Adrenal gland (tissue), 12 donors: ENCODE results near the gene SIRPD. TPM values are rescaled to one million over a fixed set of nuclear protein-coding genes. Genes with fewer than 3 reads are reported as not detected.

ENCODE experiments used
- DNase-seq, 7 donors: peaks; one replicate each; pipeline ENCODE4 v3.0.0-alpha.2; 2019 to 2020
- H3K27ac ChIP-seq, 5 donors: fragments of 200-600 bp; sonication (generic) in 4 of 5; 1 replicate in 3 of 5; 2 replicates in 2 of 5; pipeline versions ENCODE4 v1.5.1 to v1.8.0; 2016 to 2020; ENCODE audit warnings: mild to moderate bottlenecking in 1 of 5
- H3K27me3 ChIP-seq: fragments of 200-600 bp; 2 replicates; pipeline ENCODE4 v1.8.0; 2021
- H3K36me3 ChIP-seq, 2 donors: fragments of 200-600 bp; replicated peaks in 1 of 2; 1 replicate in 1 of 2; 2 replicates in 1 of 2; pipeline versions ENCODE4 v1.5.1 to v1.8.0; 2018 to 2022
- H3K4me1 ChIP-seq, 2 donors: fragments of 200-600 bp; replicated peaks in 1 of 2; 1 replicate in 1 of 2; 2 replicates in 1 of 2; pipeline versions ENCODE4 v1.5.1 to v1.8.0; 2018 to 2021
- H3K4me3 ChIP-seq, 4 donors: fragments of 200-600 bp; sonication (generic) in 3 of 4; one replicate each; pipeline ENCODE4 v1.5.1; 2016 to 2018
- H3K9me3 ChIP-seq, 3 donors: fragments of 200-600 bp; sonication (generic) in 1 of 3; replicated peaks in 1 of 3; 1 replicate in 2 of 3; 2 replicates in 1 of 3; pipeline versions ENCODE4 v1.5.1 to v1.8.0; 2016 to 2021
- CTCF ChIP-seq, 6 experiments: fragments of 450-650 bp in 4 of 6; fragments of 200-600 bp in 2 of 6; sonication (generic) in 1 of 6; IDR thresholded peaks; 1 replicate in 5 of 6; 2 replicates in 1 of 6; pipeline versions ENCODE4 v1.5.1 to v1.8.0; 2016 to 2021; ENCODE audit warnings: antibody characterized with exemption in 6 of 6, mild to moderate bottlenecking in 2 of 6, moderate library complexity in 1 of 6
- POLR2A ChIP-seq, 2 donors: fragments of 450-650 bp; IDR thresholded peaks; one replicate each; pipeline ENCODE4 v1.6.1; 2017; ENCODE audit warnings: antibody characterized with exemption in 2 of 2, mild to moderate bottlenecking in 2 of 2, moderate library complexity in 1 of 2
- WGBS, 4 donors: extraction: QIAGEN DNeasy Blood & Tissue Kit in 2 of 4; methylation state at CpG; one replicate each; pipeline versions ENCODE4 v1.1.5 to v1.1.7; 2013 to 2017; 5-methylcytosine and 5-hydroxymethylcytosine counted together
- intact Hi-C, 2 donors: fragments of 100-400 bp; cut with DNase I; formaldehyde crosslinking; loops; one replicate each; pipeline versions ENCODE4 v1.14.1 to v1.15.0; 2022 to 2023
- polyA plus RNA-seq, 3 donors: library from polyadenylated mRNA; stranded (reverse); fragments of 200-250 nt in 2 of 3; fragments of 350-450 nt in 1 of 3; fragmentation: Illumina TruSeq in 1 of 3; extraction: RNeasy Lipid Tissue Mini Kit (QIAGEN cat#74804) in 1 of 3; gene quantifications; one replicate each; pipeline ENCODE4 v1.2.3, GENCODE V29; 2013 to 2014
- total RNA-seq, 9 donors: library from RNA; depleted of rRNA in 4 of 9; stranded (reverse); fragments of >200 nt in 4 of 9; fragments of 120-200 nt in 1 of 9; fragmentation: NEBNext Ultra II Directional in 1 of 9; extraction: Animal tissue kit (Norgen Biotek cat#: 25700) in 1 of 9; gene quantifications; one replicate each; pipeline versions ENCODE4 v1.1.0 to v1.2.4, GENCODE V29; 2013 to 2023
- donor health status: healthy with polysubstance abuse.
- donor health status: Bipolar disorder and iron deficiency.
- donor health status: DM: yes; HTN: yes; CAD: no.
- donor health status: DM: no; HTN: no; CAD: no.
- donor health status: DM: no; HTN: no; CAD: no.
- donor health status: DM: yes; HTN: yes; CAD: no.

SIRPD gene
- total and polyA plus RNA-seq, 12 donors = 0.43 to 3.3 (median 1.5) TPM; not detected in 9

GRCh38 chr20:1508574-1508973 lies 48.9 kb downstream of the SIRPD start:
- Histone ChIP-seq H3K36me3 (no peaks in the 10 kb centered on the region), H3K4me1 (no peaks in the 10 kb centered on the region), H3K9me3 (no peaks in the 10 kb centered on the region), H3K27ac (no peak overlapping the region), H3K27me3 (no peaks in the 10 kb centered on the region), H3K4me3 (no peak overlapping the region)
- no peak for TF ChIP-seq CTCF (IDR thresholded peaks at IDR 0.05)
- TF ChIP-seq POLR2A (IDR thresholded peaks at IDR 0.05) = no peak
- intact Hi-C loops = no loop called here
- no peak for DNase-seq

GRCh38 chr20:1507276-1507675 lies 50.2 kb downstream of the SIRPD start:
- H3K27me3 ChIP-seq = no peaks in the 10 kb centered on the region
- no peak overlapping the region for H3K27ac ChIP-seq
- intact Hi-C loops = no loop called here
- no peaks in the 10 kb centered on the region for H3K9me3 ChIP-seq
- 57 to 70% (median 61%) methylated on average over 3 of the region's 3 CpGs for WGBS, 4 donors
- TF ChIP-seq CTCF (IDR thresholded peaks at IDR 0.05) (no peak), POLR2A (IDR thresholded peaks at IDR 0.05) (no peak)
- no peak for DNase-seq
- no peaks in the 10 kb centered on the region for H3K4me1 ChIP-seq
- H3K36me3 ChIP-seq = no peaks in the 10 kb centered on the region
- H3K4me3 ChIP-seq = no peak overlapping the region

- intact Hi-C loops = no loop called here
- Histone ChIP-seq H3K27me3 (peaks cover 1% of the 10 kb centered on the region), H3K4me3 (no peak overlapping the region), H3K27ac (no peak overlapping the region), H3K9me3 (no peaks in the 10 kb centered on the region), H3K36me3 (no peaks in the 10 kb centered on the region), H3K4me1 (no peaks in the 10 kb centered on the region)
- no peak for DNase-seq
- WGBS, 4 donors = 0 to 98% (median 71%) methylated on average over 1 of the region's 1 CpG
- TF ChIP-seq POLR2A (IDR thresholded peaks at IDR 0.05) (no peak), CTCF (IDR thresholded peaks at IDR 0.05) (no peak)
Observed at GRCh38 chr20:1505871-1506270, 51.6 kb downstream of the SIRPD start.

- DNase-seq = no peak
- H3K27me3 ChIP-seq = peaks cover 4% of the 10 kb centered on the region
- H3K27ac ChIP-seq = no peak overlapping the region
- 72 to 87% (median 79%) methylated on average over 3 of the region's 3 CpGs for WGBS, 4 donors
- no peaks in the 10 kb centered on the region for H3K4me1 ChIP-seq
- intact Hi-C loops = no loop called here
- H3K9me3 ChIP-seq = no peaks in the 10 kb centered on the region
- no peaks in the 10 kb centered on the region for H3K36me3 ChIP-seq
- no peak for TF ChIP-seq POLR2A (IDR thresholded peaks at IDR 0.05)
- no peak for TF ChIP-seq CTCF (IDR thresholded peaks at IDR 0.05)
- H3K4me3 ChIP-seq = no peak overlapping the region
Observed at GRCh38 chr20:1505361-1505760, 52.1 kb downstream of the SIRPD start.
